HS-27A (cell line): ENCODE measurements around the gene MYG1.
"Not testable (repeated sequence)": the region's sequence is repeated elsewhere in the genome, so short reads cannot be mapped to it uniquely, and the experiment has no call there.

Experiments
- DNase-seq: peaks from one replicate; pipeline ENCODE4 v3.0.0-alpha.2; 2012; ENCODE audit warnings: low read depth, missing footprints

MYG1 gene

DNA sequence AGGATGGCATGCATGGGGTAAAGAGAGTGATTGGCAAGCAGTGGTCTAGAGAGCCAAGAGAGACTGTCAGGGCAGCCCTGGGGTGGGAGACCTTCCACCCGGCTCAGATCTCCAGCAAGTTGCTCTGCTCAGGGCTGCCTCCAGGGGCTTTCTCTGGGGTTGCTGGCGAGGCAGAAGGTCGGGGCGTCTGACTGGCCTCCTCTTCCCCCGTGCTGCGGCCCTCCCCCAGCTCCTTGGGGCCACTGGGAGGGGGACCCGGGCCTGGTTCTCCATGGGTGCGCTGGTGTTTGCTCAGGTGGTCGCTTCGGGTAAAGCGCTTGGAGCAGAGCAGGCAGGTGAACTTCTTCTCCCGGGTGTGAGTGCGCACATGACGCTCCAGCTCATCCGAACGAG lies 28.5 kb downstream of the MYG1 start:
- no peak for DNase-seq

DNA sequence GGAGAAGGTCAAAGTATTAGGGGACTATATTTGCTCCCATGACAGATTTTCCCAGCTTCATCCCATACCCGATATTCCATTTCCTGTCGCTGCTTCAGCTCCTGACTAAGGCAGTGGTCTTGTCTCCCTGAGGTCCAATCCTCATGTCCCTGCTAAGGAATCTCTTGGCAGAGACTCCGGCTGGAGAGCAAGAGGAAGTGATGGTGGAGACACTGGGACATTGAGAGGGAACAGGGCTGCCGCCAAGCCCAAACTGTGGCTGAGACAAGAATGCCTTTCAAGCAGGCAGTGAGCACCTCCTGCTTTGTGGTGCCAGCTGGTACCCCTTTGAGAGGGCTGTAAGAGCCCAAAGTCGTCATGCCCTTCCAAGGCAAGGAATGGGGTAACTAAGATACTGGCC lies 31.2 kb downstream of the MYG1 start:
- no peak for DNase-seq

DNA sequence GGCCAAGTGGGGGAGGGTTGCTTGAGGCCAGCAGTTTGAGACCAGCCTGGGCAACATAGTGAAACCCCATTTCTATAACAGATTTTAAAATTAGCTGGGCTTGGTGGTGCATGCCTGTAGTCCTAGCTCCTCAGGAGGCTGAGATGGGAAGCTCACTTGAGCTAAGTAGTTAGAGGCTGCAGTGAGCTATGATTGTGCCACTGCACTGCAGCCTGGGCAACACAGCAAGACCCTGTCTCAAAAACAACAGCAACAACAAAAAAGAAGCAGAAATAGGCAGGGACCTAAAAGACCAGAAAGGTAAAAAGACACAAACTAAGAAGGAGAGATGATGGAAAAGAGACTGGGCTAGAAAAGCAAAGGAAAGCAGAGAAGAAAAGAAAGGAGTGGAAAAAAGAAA lies 32.8 kb downstream of the MYG1 start:
- DNase-seq = not testable (repeated sequence)

DNA sequence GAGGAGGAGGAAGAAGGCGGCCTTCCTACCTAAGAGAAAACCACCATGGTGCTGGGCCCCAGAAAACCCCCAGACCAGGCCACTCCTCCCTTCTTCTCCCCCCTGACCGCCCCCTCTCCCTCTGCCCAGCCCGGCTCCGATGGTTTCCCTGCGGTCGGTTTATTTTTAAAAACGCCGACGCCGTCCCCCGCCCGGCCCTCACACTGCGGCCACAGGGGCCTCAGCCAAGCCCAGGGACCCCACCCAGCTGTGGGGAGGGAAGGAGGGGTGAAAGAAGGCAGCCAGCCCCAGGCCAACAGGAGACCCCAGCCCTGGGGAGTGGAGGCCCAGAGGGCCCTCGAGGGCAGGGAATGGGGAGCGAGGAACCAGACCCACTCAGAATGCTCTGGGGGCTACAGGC lies 33.2 kb downstream of the MYG1 start:
- DNase-seq = no peak

DNA sequence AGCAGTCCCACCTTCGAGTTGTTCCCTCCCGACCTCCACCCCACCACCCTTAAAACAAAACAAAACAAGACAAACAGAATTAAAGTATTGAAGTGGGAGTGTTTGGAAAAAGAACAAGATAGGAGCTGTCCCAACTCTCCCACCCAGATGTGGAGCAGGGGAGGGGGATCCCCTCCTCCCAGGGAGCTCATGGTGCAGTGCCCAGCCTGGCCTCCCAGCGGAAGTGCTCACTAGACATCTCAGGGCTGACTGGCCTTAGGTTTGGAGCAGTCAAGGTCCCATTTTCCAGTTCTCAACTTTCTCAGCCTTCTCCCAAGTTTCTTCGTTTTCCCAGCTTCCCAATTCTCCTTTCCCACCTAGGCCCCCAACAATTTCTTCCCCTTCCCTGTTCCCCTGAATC lies 33.8 kb downstream of the MYG1 start:
- DNase-seq = no peak

DNA sequence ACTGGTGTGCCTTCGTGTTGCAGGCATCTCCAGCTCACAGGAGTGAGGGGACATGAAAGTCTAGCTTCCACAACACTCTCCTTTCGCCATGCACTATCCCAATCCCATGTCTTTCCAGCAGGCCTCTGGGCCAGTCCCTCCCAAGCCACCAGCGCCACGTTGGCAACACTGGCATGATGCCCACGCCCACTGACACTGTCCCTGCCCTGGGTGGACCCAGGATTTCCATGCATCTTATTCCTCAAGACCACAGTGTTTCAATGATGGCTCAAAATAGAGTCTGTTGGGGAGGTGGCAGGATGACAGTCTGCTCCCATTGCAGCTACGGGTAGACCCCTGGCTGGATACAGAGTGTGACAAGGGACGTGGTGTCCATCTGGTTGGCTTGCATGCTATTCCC lies 34.4 kb downstream of the MYG1 start:
- no peak for DNase-seq

DNA sequence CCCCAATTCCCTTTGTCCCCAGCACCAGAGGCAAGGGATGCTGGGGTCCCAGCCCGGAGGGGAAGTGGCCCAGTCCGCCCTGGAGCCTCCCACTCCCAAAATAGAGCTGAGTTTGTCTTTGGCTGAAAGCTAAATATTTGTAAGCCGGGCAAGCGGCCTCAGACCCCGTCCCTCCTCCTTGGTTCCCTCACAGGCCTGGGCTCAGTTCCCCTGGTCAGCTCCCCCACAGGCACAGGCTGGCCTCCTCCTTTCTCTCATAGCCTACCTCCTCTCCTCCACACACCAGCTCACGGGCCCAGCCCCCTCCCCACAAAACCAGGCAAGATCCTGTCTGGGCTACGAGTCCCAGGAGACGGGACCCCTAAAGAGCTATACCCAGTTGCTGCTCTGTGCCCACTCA lies 35.3 kb downstream of the MYG1 start:
- no peak for DNase-seq

DNA sequence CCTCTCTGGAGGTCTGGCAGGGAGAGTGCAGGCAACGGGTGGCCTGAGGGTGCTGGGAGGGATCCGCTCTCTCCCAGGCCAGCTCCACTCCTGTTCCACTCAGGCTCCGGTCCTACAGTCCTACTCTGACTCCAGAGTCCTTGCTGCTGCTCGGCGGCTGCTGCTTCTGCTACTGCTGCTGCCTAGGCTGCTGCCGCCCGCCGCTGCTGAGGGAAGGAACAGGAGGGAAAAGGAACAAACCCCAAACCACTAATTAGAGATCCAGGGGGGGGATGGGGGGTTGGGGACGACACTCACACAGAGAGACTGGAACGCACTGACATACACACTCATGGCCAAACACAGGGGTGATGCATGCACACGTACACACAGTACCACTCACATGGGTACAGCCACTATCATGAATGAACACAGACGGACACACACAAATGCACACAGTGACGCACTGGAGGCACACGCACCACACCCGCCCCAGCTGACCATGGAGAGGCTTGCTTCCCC lies 36.7 kb downstream of the MYG1 start, which contains the start of gene SP7:
Gene SP7, minus strand, starts transcription at position 174 of the 501 bp plus-strand sequence. CDS start 708 bp downstream, outside the sequence.
- DNase-seq = no peak

DNA sequence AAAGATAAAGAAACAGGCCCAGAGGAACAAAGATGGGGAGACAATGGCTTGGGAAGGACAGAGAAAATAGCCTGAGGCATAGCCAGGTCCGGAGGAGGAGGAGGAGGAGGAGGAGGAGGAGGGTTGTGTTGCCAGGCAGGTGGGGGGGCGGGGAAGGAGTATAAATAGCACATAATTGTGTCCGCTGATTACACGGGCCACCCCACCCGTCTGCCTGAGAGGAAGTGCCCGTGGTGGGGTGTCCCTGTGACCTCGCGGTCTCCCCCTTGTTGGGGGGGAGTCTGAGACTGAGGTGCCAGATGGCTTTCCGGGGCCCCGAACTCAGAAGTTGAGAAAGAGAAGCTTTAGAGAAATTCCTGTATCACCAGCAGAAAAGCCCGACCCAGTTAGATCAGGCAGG lies 38.5 kb downstream of the MYG1 start:
- no peak for DNase-seq

DNA sequence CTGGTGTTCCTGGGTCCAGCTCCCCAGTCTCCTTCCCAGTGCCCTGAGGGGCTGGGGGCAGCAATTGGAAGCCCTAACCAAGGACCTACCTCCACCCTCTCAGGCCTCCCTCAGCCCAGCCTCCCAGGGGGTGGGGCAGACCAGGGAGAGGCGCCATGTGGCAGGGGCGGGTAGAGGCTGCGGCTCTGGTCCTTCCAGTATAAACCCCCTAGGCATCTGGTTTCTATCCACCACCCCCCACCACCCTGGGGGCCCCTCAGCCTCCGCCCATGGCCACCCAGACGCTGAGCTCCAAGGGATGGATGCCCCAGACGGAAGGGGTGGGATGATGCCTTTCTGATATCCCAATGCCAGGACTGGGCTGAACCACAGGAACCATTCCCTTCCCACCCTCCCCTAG lies 39.4 kb downstream of the MYG1 start:
- DNase-seq = no peak

DNA sequence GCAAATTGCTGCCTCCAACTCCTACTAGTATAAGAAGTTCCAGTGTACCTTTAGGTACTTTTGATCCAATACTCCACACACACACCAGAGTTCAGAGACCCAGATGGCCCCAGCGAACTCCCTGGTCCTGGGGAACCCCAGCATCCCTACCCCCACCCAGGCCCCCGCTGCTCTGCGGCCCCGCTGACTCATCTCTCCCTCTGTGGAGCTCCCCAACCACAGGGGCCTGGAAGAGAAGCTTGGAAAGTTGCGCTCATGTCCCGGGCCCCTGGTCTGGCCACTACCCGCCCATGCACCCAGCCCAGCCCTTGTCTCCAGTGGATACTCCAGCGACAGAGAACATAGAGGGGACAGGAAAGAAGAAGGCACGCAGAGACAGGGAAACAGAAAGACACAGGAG lies 40.9 kb downstream of the MYG1 start:
- DNase-seq = no peak

DNA sequence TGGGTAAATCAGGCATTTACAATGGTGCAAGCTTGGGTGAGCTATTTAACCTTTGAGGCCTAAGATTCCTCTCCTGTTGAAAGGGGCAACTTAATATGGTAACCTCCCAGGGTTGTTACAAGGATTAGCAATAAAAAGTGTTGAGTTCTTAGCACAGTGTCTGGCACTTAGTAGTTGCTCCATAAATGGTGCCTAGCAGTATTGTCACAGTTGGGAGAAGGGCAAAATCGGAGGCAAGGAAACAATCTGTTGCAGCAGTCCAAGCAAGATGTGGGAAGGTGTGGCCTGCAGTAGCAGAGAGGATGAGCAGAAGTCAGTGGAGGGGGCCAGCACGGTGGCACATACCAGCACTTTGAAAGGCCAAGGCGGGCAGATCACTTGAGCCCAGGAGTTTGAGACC lies 44.0 kb downstream of the MYG1 start:
- DNase-seq = no peak

DNA sequence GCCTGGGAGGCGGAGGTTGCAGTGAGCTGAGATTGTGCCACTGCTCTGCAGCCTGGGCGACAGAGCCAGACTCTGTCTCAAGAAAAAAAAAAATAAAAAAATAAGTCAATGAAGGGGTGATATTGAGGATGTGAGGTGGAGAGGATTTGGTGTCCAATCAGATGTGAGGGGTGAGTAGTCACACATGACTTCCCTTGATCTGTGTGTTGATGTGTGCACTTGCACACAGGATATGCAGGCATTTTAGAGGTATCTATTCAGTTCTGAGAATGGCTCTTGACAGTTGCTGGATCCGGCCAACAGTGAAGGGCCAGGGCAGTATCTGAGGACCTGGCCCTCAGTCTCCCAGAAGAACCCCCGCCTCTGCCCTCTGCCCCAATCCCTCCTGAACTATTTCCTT lies 44.5 kb downstream of the MYG1 start:
- DNase-seq = no peak

DNA sequence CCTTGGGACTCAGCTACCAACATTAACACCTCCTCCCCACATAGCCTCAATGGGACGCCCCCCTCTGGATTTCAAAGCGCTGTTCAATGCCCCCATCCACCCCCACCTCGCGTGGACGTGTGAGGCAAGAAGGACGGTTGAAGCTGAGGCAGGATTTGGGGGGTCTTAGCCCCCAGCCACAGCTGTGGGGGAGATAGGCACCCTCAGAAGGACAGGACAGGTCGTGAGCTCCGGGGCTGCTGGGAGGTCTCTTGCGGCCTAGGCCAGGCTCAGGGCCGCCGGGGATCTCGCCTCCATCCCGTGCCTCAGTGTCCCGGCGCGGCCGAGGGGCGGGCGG lies 45.0 kb downstream of the MYG1 start:
- DNase-seq = no peak

DNA sequence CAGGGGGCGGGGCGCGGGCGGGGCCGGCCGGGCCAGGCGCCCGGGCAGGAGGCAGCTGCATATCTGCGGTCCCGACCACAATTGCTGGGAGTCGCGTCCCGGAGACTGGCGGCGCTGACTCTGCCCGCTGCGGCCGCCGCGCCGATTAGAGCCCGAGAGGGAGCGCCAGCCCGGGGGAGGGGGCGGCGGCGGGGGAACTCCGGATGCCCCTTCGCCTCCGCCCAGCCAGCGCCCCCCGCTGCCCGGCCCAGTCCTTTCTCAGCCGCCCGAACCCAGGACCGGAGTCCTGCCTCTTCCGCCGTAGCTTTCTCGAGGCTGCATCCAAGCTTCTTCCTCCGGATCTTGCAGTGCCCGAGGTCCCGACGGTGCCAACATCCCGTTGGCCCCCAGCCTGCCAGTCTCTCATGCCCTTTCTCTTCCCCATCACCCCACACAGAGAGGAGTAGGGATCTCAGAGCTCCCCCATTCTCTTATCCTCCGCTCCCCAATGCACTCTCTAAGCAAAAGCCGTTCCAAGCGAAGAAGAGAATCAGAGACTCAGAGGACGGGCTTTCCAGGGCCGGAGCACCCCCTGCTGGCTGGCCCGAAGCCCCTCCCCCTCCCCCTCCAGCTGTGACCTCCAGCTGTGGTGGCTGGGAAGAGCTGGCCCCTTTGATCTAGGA lies 45.5 kb downstream of the MYG1 start:
- DNase-seq = no peak

DNA sequence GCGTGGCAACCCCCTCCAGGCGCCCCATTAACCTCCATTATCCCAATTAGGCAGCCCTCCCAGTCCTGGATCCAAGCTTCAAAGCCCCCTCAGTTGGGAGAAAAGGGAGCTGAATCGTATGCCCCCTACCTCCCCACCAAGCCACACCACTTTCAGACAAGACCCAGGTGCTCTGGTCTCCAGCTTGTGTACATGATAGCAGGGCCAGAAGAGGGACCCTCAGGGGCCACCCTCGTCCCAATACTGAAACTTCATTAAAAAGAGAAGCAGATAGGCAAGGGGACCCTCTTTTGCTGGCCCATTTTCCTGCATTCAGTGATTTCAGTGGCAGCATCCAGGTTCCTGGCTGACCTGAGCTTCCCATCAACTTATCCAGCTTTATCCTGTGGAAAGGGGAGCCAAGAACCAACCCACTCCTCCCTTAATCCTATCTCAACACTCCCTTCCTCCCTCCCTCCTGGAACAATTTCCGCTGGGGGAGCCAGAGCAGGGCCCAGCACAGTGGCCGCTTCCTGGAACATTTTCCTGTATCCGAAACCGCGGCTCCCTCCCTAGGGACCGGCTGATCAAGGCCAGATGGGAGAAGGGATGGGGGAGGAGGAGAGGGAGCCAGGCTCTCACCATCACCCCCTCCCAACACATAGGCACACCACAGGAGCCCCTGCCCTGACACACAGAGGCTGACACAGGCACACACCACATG lies 46.1 kb downstream of the MYG1 start:
- DNase-seq = no peak

DNA sequence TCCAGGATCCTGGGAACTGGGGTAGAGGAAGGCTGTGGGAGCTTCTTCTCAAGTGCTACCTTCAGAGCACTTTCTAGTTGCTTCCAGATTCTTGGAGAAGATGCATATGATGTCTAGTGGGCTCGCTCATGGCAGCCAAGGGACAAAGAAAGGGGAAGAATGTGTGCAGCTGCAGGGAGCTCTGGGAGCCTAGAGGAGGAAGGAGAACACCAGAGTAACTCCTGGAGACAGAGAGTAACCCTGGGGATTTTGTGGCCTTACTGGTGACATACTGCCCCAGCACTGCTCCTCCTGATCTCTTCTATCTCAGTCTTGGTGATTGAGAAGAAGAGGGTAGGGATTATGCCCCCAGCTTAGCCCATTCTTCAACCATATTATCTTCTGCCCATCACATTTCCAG lies 47.0 kb downstream of the MYG1 start:
- no peak for DNase-seq

DNA sequence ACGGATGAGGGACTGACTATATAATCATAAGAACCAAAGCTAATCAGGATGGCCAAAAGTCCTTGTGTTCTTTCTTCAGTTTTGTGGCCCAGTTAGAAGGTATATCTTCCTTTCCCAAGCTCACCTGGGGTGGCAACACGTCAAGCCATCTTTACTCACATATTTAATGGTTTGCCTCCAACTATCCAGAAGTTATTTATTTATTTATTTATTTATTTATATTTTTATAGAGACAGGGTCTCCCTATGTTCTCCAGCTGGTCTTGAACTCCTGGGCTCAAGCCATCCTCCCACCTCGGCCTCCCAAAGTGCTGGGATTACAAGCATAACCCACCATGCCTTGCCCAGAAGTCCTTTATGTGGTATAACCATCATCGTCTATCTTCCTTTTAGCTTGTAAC lies 48.4 kb downstream of the MYG1 start:
- no peak for DNase-seq

DNA sequence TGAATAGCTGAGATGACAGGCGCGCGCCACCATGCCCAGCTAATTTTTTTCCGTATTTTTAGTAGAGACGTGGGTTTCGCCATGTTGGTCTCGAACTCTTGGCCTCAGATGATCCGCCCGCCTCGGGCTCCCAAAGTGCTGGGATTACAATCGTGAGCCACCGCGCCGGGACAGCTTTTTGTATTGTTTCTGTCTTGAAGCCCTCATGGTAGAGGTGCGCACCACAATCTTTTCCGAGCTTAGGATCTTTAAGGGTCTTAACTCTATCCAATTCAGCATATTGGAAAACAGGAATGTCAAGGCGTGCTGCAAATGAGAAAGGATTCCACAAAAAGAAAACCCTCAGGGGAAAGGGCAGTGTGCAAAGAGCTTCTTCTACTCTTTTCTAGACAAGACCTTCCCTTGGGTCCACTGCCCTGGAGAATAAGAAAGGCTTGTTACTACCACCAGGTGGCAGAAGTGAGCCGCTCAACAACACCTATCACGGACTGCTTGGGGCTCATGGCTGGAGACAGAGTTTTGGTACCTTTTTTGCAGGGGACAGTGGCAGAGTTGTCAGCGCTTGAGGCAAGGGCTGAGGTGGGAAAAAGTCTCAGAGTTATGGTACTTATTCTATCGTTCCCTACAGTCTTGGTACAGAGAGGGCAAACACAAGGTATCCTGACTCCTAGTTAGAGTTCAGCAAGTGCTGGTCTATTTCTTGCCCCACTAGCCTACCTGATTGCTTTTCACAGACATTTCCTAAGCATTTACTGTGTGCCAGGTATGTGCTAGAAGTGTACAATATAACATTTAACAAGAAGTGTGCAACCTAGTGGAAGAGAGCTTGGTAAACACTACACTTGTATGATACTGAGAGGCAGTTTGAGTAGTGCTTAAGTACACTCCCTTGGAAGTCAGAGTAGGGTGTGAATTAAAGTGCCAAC lies 53.1 kb downstream of the MYG1 start:
- peak; percentile 67 for DNase-seq

DNA sequence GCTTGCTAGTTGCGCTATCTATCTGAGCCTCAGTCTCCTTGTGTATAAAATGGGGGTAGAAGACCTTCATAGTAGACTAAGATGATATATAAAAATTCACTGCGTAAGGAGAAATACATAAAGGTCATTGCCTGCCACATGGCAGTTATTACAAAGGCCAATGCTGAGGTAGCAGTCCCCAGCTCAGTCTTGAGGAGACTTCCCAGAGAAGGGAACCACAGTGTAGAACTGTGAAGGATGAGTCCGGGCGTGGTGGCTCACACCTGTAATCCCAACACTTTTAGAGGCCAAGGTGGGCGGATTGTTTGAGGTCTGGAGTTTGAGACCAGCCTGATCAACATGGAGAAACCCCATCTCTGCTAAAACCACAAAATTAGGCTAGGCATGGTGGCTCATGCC lies 53.8 kb downstream of the MYG1 start:
- DNase-seq = no peak

DNA sequence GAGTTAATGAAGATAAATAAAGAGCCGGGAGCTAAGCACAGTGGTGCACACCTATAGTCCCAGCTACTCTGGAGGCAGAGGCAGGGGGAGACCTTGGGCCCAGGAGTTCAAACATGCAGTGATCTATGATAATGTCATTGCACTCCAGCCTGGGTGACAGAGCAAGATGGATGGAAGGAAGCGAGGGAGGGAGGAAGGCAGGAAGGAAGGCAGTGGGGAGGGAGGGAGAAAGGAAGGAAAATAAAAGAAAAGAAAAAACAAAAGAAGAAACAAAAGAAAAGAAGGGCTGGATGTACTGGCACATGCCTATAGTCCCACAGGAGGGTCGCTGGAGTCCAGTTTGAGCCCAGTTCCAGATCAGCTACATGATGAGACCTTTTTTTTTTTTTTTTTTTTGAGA lies 55.6 kb downstream of the MYG1 start:
- DNase-seq = no peak
